Right lung (tissue), 5 donors: Measurements from ENCODE around the gene COLQ. TPM values are rescaled to one million over a fixed set of nuclear protein-coding genes. Genes with fewer than 3 reads are reported as not detected.
"Not testable (repeated sequence)": the region's sequence is repeated elsewhere in the genome, so short reads cannot be mapped to it uniquely, and the experiment has no call there.

Experiments
- DNase-seq, 2 donors: peaks; one replicate each; pipeline ENCODE4 v3.0.0-alpha.2; 2013
- polyA plus RNA-seq, 5 donors: library from polyadenylated mRNA; unstranded; fragments of 120-200 nt; gene quantifications; one replicate each; pipeline versions ENCODE4 v1.2.1 to v1.2.3, GENCODE V29; 2013; ENCODE audit warnings: inconsistent platforms in 1 of 5, low replicate concordance in 1 of 5; ENCODE audit not compliant: insufficient read length in 5 of 5, insufficient read depth in 1 of 5

The COLQ gene
- polyA plus RNA-seq, 5 donors = 7.4 to 12.7 (median 9.0) TPM

DNA sequence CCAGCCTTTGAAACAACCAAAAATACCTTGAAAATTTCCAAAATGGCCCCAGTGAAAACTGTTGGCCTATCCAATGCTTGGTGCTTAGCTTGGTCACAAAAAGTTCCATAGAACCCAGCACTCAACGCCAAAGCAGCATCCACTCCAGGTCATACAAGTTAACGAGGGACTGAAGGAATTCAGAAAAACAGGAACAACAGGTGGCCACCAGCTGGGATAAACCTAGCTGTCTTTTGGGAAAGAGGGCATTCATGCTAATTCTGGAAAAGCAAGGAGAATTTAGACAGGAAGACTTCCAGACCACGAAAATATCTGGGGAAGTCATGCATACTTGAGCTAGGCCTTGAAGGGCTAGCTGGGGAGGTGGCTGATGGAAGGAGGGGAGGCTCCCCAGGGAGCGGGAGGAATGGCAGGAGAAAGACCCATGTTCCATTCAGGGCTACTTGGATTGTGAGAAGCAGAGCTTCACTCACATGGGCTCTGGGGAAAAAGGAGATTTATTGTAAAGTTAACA lies 28.6 kb downstream of the COLQ start:
- DNase-seq = no peak

GRCh38 chr3:15491143-15491542 lies 30.4 kb downstream of the COLQ start:
- DNase-seq = no peak

GRCh38 chr3:15490158-15490557 lies 31.3 kb downstream of the COLQ start:
- no peak for DNase-seq

GRCh38 chr3:15488002-15488401 lies 33.5 kb downstream of the COLQ start:
- no peak for DNase-seq

DNA sequence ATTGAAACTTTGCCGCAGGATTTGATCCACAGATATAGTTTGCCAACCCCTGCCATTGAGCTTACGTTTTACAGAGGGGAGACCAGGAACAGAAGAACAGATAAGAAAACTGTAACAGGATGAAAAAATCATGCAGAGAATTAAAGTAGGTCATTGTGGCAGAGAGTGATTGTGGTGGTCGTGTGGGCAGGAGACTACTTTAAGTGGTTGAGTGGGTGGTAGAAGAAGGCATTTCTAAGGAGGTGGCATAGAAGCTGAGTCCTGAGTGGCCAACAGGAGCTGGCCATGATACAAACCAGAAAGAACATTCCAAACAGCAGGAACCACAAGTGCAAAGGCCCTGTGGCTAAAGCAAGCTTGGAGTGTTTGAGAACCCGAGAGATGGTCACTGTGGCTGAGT lies 34.5 kb downstream of the COLQ start:
- no peak for DNase-seq

GRCh38 chr3:15486020-15486419 lies 35.5 kb downstream of the COLQ start:
- DNase-seq = no peak

- DNase-seq = not testable (repeated sequence)
Observed at GRCh38 chr3:15484551-15484950, 37.0 kb downstream of the COLQ start.

- no peak for DNase-seq
Observed at GRCh38 chr3:15479400-15480224, 41.9 kb downstream of the COLQ start.

GRCh38 chr3:15478640-15478979 lies 42.9 kb downstream of the COLQ start:
- DNase-seq = no peak

GRCh38 chr3:15477951-15478639 lies 43.4 kb downstream of the COLQ start:
- no peak for DNase-seq

GRCh38 chr3:15476378-15476777 lies 45.1 kb downstream of the COLQ start:
- DNase-seq = no peak

- no peak for DNase-seq
Observed at GRCh38 chr3:15475161-15475560, 46.3 kb downstream of the COLQ start.

- DNase-seq = no peak
Observed at GRCh38 chr3:15471861-15472260, 49.6 kb downstream of the COLQ start.

- DNase-seq = no peak
Observed at GRCh38 chr3:15470849-15471248, 50.7 kb downstream of the COLQ start.

DNA sequence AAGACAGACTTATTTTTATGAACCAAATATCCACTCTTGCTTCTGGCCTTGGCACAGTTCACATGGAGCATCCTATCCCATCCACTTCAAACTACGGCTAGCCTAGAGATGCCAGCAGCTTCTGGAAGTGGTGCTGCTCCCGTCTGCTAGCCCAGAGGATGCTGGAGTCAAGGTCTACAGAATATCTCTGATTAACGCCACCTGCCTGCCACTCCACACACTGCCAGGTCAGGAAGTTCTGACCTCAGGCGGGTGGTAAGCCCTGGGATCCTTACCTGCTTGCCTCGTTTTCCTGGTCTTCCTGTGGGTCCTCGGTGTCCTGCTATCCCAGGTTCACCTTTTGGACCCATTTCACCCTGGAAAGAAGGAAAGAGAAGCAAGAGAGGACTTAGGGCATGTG lies 51.2 kb downstream of the COLQ start:
- no peak for DNase-seq

GRCh38 chr3:15467227-15468181 lies 54.0 kb downstream of the COLQ start:
- peak; percentile 21 to 26 for DNase-seq

DNA sequence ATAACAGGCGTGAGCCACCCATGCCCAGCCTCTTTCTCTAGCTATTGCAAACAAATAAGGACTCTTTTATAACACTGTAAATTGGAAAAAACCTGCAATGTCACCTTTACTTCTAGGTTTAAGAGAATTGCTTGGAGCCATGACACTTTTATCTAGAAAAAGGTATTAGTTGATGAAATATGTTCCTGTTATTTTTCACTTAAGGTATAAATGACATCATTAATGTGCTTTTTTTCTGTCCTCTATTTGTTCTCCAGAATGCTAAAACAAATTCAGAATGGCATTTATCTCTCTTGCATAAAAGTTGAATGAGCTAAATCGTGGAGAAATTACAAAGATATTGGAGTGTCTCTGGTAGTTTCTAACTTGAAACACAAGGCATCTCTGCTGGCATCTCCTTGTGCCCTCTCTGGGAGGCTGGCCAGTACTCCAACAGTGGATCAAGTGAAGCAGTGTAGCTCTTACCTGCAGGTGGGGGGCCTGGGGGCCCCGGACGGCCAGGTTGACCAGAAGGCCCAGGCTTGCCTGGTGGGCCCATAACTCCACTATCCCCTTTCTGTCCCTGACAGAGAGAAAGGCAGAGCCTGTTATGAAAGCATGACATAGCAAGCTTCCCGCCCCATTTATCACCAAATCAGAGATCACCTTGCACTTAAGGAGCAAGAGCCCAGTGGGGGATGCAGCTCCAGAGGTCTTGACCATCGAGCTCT lies 55.5 kb downstream of the COLQ start:
- DNase-seq = no peak

DNA sequence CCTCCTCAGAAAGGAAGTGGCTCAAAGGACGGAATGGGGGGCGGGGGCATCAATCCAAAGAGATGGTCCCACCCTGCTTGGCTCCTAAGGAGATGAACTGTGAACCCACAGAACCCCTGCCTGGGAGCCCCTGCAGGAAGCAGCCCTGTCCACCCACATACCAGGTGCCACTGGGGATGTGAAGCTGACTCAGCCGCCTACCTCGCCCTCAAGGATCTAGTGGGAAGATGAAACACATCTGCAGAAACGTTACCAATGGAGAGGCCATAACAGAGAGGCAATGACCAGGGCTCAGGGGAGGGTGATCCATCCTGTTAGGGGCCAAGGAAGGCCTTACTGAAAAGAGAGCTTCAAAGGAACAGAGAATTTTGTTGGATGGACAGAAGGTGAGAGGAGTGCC lies 59.1 kb downstream of the COLQ start:
- no peak for DNase-seq

- no peak for DNase-seq
Observed at GRCh38 chr3:15460891-15461531, 60.5 kb downstream of the COLQ start.

DNA sequence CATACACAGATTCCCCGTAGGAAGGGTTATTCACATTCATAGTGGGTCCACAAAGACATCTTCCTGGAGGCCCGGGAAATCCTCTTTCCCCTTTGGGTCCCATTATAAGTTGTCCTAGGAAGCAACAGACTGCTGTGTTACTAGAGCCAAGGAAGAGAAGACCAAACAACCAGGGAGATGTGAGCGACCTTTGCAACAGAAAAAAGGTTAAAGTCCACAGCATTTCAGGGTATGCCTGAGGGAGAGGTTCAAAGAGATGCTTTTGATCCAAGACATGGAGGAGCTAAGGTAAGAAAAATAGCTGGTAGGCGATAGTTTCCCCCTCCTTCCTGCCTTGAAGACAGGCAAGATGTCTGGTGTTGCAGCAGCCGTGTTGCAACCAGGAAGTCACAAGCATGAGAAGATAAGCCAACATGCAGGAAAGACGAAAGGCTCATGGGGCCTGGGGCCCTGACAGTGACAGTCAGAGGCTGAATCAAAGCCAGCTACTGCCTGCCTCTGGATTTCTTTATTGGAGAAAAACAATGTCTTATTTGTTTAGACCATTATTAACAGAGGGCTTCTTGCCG lies 63.2 kb downstream of the COLQ start:
- DNase-seq = no peak

GRCh38 chr3:15456915-15457314 lies 64.6 kb downstream of the COLQ start:
- not testable (repeated sequence) for DNase-seq
